Fibroblast of lung (primary cell): Measurements from ENCODE around the gene TMUB1. TPM values are rescaled to one million over a fixed set of nuclear protein-coding genes. Genes with fewer than 3 reads are reported as not detected.

Experiments used
- DNase-seq, 2 donors: peaks; one replicate each; pipeline versions ENCODE4 v3.0.0 to v3.0.0-alpha.2; 2010; ENCODE audit warnings: low read depth in 2 of 2
- H2AFZ ChIP-seq: 2 replicates; pipeline ENCODE4 v1.5.1; 2012; ENCODE audit warnings: low read length, control low read depth, inconsistent platforms
- H3K27ac ChIP-seq: 2 replicates; pipeline ENCODE4 v1.5.1; 2011; ENCODE audit warnings: low read length, control low read depth; ENCODE audit not compliant: insufficient read depth
- H3K27me3 ChIP-seq: 2 replicates; pipeline ENCODE4 v1.5.1; 2011; ENCODE audit warnings: mild to moderate bottlenecking, low read length; ENCODE audit not compliant: control insufficient read depth, insufficient read depth
- H3K36me3 ChIP-seq: 2 replicates; pipeline ENCODE4 v1.5.1; 2011; ENCODE audit warnings: low read length; ENCODE audit not compliant: control insufficient read depth, insufficient read depth
- H3K4me1 ChIP-seq: 2 replicates; pipeline ENCODE4 v1.5.1; 2011; ENCODE audit warnings: low read length; ENCODE audit not compliant: control insufficient read depth, insufficient read depth; ENCODE audit errors: extremely low read depth
- H3K4me2 ChIP-seq: 2 replicates; pipeline ENCODE4 v1.5.1; 2011; ENCODE audit warnings: low read length, control low read depth; ENCODE audit not compliant: insufficient read depth; ENCODE audit errors: extremely low read depth
- H3K4me3 ChIP-seq, 4 experiments: fragments of 200-600 bp in 1 of 4; sonication (generic) in 1 of 4; replicated peaks in 1 of 4; 2 replicates each; pipeline ENCODE4 v1.5.1; 2011 to 2016; ENCODE audit warnings: low read length in 4 of 4, low read depth in 3 of 4, mild to moderate bottlenecking in 3 of 4, control low read depth in 2 of 4, inconsistent platforms in 1 of 4, mixed read lengths in 1 of 4; ENCODE audit not compliant: insufficient read depth in 1 of 4; ENCODE audit errors: control extremely low read depth in 1 of 4
- H3K79me2 ChIP-seq: 2 replicates; pipeline ENCODE4 v1.5.1; 2012; ENCODE audit warnings: mild to moderate bottlenecking, low read length, inconsistent platforms; ENCODE audit not compliant: control insufficient read depth, insufficient read depth
- H3K9ac ChIP-seq: 2 replicates; pipeline ENCODE4 v1.5.1; 2011; ENCODE audit warnings: mild to moderate bottlenecking, low read length, control low read depth; ENCODE audit not compliant: insufficient read depth
- H3K9me3 ChIP-seq: 2 replicates; pipeline ENCODE4 v1.5.1; 2012; ENCODE audit warnings: low read depth, low read length; ENCODE audit not compliant: control insufficient read depth, insufficient read depth
- H4K20me1 ChIP-seq: 2 replicates; pipeline ENCODE4 v1.5.1; 2011; ENCODE audit warnings: low read length; ENCODE audit not compliant: control insufficient read depth, insufficient read depth; ENCODE audit errors: extremely low read depth
- CTCF ChIP-seq, 2 donors: IDR thresholded peaks in 1 of 2; conservative IDR thresholded peaks in 1 of 2; 1 replicate in 1 of 2; 2 replicates in 1 of 2; pipeline ENCODE4 v1.5.1; 2011 to 2012; ENCODE audit warnings: low read length in 2 of 2, control low read depth in 1 of 2, inconsistent platforms in 1 of 2, low read depth in 1 of 2, mild to moderate bottlenecking in 1 of 2
- EZH2 ChIP-seq: IDR thresholded peaks from 2 replicates; pipeline ENCODE4 v1.5.1; 2012; ENCODE audit warnings: low read length, control low read depth, mild to moderate bottlenecking; ENCODE audit errors: missing control alignments
- polyA plus RNA-seq, 2 donors: library from polyadenylated mRNA; depleted of rRNA in 1 of 2; stranded (reverse) in 1 of 2; unstranded in 1 of 2; fragments of >200 nt; gene quantifications; 2 replicates each; pipeline ENCODE4 v1.2.1, GENCODE V29; 2011 to 2012; ENCODE audit warnings: missing spikeins in 1 of 2
- total RNA-seq: library from RNA; depleted of rRNA; stranded (reverse); fragments of >200 nt; gene quantifications from 2 replicates; pipeline ENCODE4 v1.2.1, GENCODE V29; 2014

Gene TMUB1
- total and polyA plus RNA-seq, 2 donors (not counting 1 experiment from before 2014, with no cell fraction given) = 11.9 to 20.3 TPM

- TF ChIP-seq CTCF (conservative IDR thresholded peaks at IDR 0.05 in 1 of 2, IDR thresholded peaks at IDR 0.05 in 1 of 2; ENCODE audit: low read depth in 1 of 2, low read length in 2 of 2) (no peak), EZH2 (no peak)
- H3K4me2 ChIP-seq = peak overlapping the region; percentile 13
- no peak overlapping the region for H2AFZ ChIP-seq
- peak; percentile 12 to 41 for DNase-seq
- peaks cover 23% of the 10 kb centered on the region for H3K79me2 ChIP-seq
- H3K9ac ChIP-seq = peak overlapping the region; percentile 7
- peaks cover 16% of the 10 kb centered on the region for H3K4me1 ChIP-seq
- H3K27ac ChIP-seq = no peak overlapping the region
- H3K27me3 ChIP-seq = no peaks in the 10 kb centered on the region
- H3K9me3 ChIP-seq = no peaks in the 10 kb centered on the region
- no peaks in the 10 kb centered on the region for H4K20me1 ChIP-seq
- H3K36me3 ChIP-seq = peaks cover 11% of the 10 kb centered on the region
- no peak overlapping the region for H3K4me3 ChIP-seq
Measured at GRCh38 chr7:151115121-151115835, 32.0 kb upstream of the TMUB1 start.

- Histone ChIP-seq H4K20me1 (no peaks in the 10 kb centered on the region), H3K4me1 (peaks cover 16% of the 10 kb centered on the region), H3K4me3 (no peak overlapping the region), H3K27me3 (no peaks in the 10 kb centered on the region), H3K4me2 (peak overlapping the region; percentile 40), H2AFZ (no peak overlapping the region), H3K9ac (peak overlapping the region; percentile 7), H3K36me3 (peaks cover 8% of the 10 kb centered on the region), H3K79me2 (peaks cover 25% of the 10 kb centered on the region), H3K9me3 (no peaks in the 10 kb centered on the region), H3K27ac (peak overlapping the region; percentile 59)
- peak; percentile 12 to 44 for DNase-seq
- no peak for TF ChIP-seq EZH2
- TF ChIP-seq CTCF (conservative IDR thresholded peaks at IDR 0.05 in 1 of 2, IDR thresholded peaks at IDR 0.05 in 1 of 2; ENCODE audit: low read depth in 1 of 2, low read length in 2 of 2) = no peak
Measured at GRCh38 chr7:151114151-151115090, 31.1 kb upstream of the TMUB1 start.
